CD8-positive, alpha-beta memory T cell (primary cell): ENCODE results near the gene SGCA. TPM values are rescaled to one million over a fixed set of nuclear protein-coding genes. Genes with fewer than 3 reads are reported as not detected.
A peak's percentile ranks its signal among the peaks of the same experiment; 100 is the strongest.

Experiments
- CTCF ChIA-PET: fragments of 350-600 bp; sonication (Branson Sonifier 250); formaldehyde crosslinking; loops from one replicate; lab custom pipeline; 2021; ENCODE audit warnings: antibody characterized with exemption; lab: Charles Lee
- POLR2A ChIA-PET: fragments of 350-600 bp; sonication (Branson Sonifier 250); formaldehyde crosslinking; loops from one replicate; lab custom pipeline; 2021; ENCODE audit warnings: antibody characterized with exemption; lab: Charles Lee
- DNase-seq, 5 donors: peaks; one replicate each; pipeline versions ENCODE4 v3.0.0 to v3.0.0-alpha.2; 2020 to 2022; ENCODE audit warnings: mixed read lengths in 1 of 5
- H3K27ac ChIP-seq: one replicate; pipeline ENCODE4 v1.7.0; 2013; ENCODE audit warnings: low read depth, mild to moderate bottlenecking, low read length, moderate library complexity
- H3K27me3 ChIP-seq: 2 replicates; pipeline ENCODE4 v1.7.0; 2013; ENCODE audit warnings: low read length, mild to moderate bottlenecking; ENCODE audit not compliant: insufficient read depth, poor library complexity, severe bottlenecking
- H3K36me3 ChIP-seq: 2 replicates; pipeline ENCODE4 v1.7.0; 2013; ENCODE audit warnings: mild to moderate bottlenecking, low read length, moderate library complexity; ENCODE audit not compliant: insufficient read depth
- H3K4me1 ChIP-seq: 2 replicates; pipeline ENCODE4 v1.7.0; 2013; ENCODE audit warnings: mild to moderate bottlenecking, low read length, moderate library complexity; ENCODE audit not compliant: insufficient read depth
- H3K4me3 ChIP-seq: 2 replicates; pipeline ENCODE4 v1.7.0; 2013; ENCODE audit warnings: mild to moderate bottlenecking, low read length
- H3K9me3 ChIP-seq: 2 replicates; pipeline ENCODE4 v1.7.0; 2013; ENCODE audit warnings: mild to moderate bottlenecking, low read length
- H3K27ac Mint-ChIP-seq, 8 donors: one replicate each; pipeline ENCODE4 v1.8.0; 2020 to 2021; ENCODE audit warnings: mixed read lengths in 8 of 8, mild to moderate bottlenecking in 6 of 8, inconsistent platforms in 3 of 8, moderate library complexity in 3 of 8
- H3K27me3 Mint-ChIP-seq, 2 donors: one replicate each; pipeline ENCODE4 v1.8.0; 2020 to 2021; ENCODE audit warnings: mixed read lengths in 2 of 2, mild to moderate bottlenecking in 1 of 2, moderate library complexity in 1 of 2
- H3K36me3 Mint-ChIP-seq, 3 donors: one replicate each; pipeline ENCODE4 v1.8.0; 2020 to 2021; ENCODE audit warnings: mixed read lengths in 3 of 3, inconsistent platforms in 1 of 3, mild to moderate bottlenecking in 1 of 3
- H3K4me1 Mint-ChIP-seq, 3 donors: one replicate each; pipeline ENCODE4 v1.8.0; 2020 to 2021; ENCODE audit warnings: mixed read lengths in 3 of 3, inconsistent platforms in 1 of 3, mild to moderate bottlenecking in 1 of 3
- H3K4me3 Mint-ChIP-seq, 7 donors: one replicate each; pipeline ENCODE4 v1.8.0; 2020 to 2021; ENCODE audit warnings: mixed read lengths in 7 of 7, mild to moderate bottlenecking in 6 of 7, moderate library complexity in 4 of 7, inconsistent platforms in 2 of 7
- H3K9me3 Mint-ChIP-seq, 5 donors: one replicate each; pipeline ENCODE4 v1.8.0; 2020 to 2022; ENCODE audit warnings: mixed read lengths in 5 of 5, mild to moderate bottlenecking in 3 of 5, moderate library complexity in 2 of 5, inconsistent platforms in 1 of 5
- polyA plus RNA-seq: library from polyadenylated mRNA; unstranded; fragments of 300-500 nt; fragmentation: Illumina TruSeq; gene quantifications from one replicate; pipeline ENCODE4 v1.2.3, GENCODE V29; 2021
- total RNA-seq, 2 experiments: library from RNA; stranded (reverse); gene quantifications; one replicate each; pipeline ENCODE4 v1.2.3, GENCODE V29; 2021

Gene SGCA
- total and polyA plus RNA-seq, 3 experiments from 2014 or later, result 0.31 TPM; not detected in 2

DNA sequence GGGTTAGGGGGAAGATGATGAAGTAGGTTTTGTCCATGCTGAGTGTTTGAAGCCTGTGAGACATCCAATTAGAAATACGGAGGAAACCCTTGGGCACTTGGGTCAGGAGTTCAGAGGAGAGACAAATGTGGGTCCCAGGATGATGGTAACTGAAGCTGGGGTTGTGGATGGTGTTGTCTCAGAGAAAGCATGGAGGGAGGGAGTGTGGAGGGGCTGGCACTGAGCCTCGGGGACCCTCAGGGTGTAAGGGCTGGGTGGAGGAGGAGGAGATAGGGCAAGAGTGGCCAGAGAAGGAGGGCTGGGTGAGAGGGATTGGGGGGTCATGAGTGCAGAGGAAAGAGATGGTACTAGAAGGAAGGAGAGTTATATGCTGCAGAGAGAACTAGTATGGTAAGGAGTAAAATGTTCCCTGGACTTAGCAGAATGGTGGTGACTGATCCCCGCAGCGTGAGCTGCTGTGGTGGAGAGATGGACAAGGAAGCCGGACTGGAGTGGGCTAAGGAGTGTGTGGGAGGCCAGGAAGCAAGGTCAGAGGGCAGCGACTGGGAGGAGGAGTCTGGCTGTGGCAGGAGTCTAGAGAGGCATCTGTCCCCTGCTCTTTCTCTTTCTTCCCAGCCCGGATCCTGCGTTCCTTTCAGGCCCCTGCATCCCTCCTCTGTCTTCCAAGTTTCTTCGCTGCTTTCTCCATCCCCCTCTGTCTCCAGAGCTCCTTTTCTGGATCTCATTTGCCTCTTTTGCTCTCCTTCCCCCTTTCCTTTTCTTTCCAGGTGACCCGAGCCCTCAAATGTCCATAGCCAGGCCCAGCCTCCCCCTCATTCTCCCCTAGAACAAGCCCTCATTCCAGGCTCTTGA is 39.5 kb downstream of the SGCA start:
- no peak overlapping the region for H3K4me3 Mint-ChIP-seq
- DNase-seq, result no peak
- Histone ChIP-seq H3K4me3 (no peak overlapping the region), H3K36me3 (no peaks in the 10 kb centered on the region), H3K9me3 (no peaks in the 10 kb centered on the region), H3K27me3 (peaks cover 21% of the 10 kb centered on the region), H3K4me1 (peaks cover 10% of the 10 kb centered on the region), H3K27ac (no peak overlapping the region)
- peaks cover 61 to 91% of the 10 kb centered on the region in 2 donors for H3K27me3 Mint-ChIP-seq
- H3K4me1 Mint-ChIP-seq, result peaks cover 9 to 16% (median 15%) of the 10 kb centered on the region in 3 donors
- H3K27ac Mint-ChIP-seq, result peak overlapping the region in 1 of 8 donors; percentile 12
- POLR2A ChIA-PET, result no interaction called here
- H3K9me3 Mint-ChIP-seq, result peaks cover 0 to 2% (median 0%) of the 10 kb centered on the region in 5 donors
- CTCF ChIA-PET, result interaction anchor here (1.1 to 1.4 kb wide), 2 partner anchors 67 to 91 kb away, joined by 3 to 4 read pairs; no protein-coding TSS in a partner anchor
- peaks cover 0 to 1% (median 0%) of the 10 kb centered on the region in 3 donors for H3K36me3 Mint-ChIP-seq

DNA sequence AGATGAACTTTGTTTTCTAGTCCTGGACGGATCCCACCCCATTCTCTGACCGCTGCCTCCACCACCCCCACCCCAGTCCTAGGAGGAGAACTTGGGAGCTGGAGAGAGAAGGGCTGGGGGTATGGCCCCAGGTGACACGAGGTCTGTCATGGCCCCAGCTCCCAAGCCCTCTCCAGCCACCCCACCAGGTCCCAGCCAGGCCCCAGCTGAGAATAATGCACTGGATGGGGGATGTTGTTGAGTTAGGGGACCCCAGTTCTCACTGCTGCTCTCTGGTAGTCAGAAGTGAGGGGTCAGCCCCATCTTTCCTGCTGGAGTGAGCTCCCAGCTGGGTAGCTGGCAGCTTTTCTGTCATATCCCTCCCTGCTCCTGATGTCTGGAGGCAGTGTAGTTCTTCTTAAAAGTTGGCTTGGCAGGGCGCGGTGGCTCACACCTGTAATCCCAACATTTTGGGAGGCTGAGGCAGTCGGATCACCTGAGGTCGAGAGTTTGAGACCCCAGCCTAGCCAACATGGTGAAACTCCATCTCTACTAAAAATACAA is 40.2 kb downstream of the SGCA start:
- Histone ChIP-seq H3K4me3 (no peak overlapping the region), H3K36me3 (no peaks in the 10 kb centered on the region), H3K9me3 (no peaks in the 10 kb centered on the region), H3K4me1 (peaks cover 3% of the 10 kb centered on the region), H3K27me3 (peaks cover 17% of the 10 kb centered on the region), H3K27ac (no peak overlapping the region)
- ChIA-PET POLR2A (no interaction called here), CTCF (no interaction called here)
- no peak overlapping the region for H3K4me3 Mint-ChIP-seq
- peaks cover 0 to 2% (median 0%) of the 10 kb centered on the region in 5 donors for H3K9me3 Mint-ChIP-seq
- H3K4me1 Mint-ChIP-seq, result peaks cover 4 to 9% (median 9%) of the 10 kb centered on the region in 3 donors
- peak overlapping the region in 1 of 8 donors; percentile 74 for H3K27ac Mint-ChIP-seq
- H3K27me3 Mint-ChIP-seq, result peaks cover 55 to 87% of the 10 kb centered on the region in 2 donors
- DNase-seq, result no peak
- peaks cover 0 to 1% (median 0%) of the 10 kb centered on the region in 3 donors for H3K36me3 Mint-ChIP-seq

DNA sequence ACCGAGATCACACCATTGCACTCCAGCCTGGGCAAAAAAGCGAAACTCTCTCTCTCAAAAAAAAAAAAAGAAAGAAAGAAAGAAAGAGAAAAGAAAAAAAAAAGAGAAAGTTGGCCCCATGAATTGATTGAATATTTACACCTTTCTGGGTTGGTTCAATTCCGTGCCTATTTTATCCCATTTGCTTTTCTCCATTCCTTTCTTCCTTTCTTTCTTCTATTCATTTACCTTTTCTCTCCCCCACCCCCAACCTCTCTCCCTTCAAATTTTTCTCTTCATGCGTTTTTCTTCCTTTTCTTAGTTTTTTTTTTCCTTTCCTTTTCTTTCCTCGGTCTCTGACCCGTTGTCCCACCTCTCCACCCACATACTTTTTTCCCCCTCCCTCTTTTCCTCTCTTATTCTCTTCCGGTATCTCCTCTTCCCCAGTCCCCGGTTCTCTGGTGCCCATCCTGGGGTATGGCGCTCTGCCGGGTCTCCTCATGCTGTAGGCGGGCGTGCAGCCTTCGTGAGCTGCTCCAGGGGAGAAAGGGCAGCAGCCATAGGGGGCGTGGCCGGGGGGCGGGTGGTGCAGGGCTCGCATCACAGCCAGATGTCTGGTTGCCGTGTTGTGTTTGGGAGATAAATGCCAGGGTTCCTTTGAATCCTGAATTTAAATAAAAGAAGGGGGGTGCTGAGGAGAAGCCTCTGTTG is 40.9 kb downstream of the SGCA start:
- POLR2A ChIA-PET, result no interaction called here

DNA sequence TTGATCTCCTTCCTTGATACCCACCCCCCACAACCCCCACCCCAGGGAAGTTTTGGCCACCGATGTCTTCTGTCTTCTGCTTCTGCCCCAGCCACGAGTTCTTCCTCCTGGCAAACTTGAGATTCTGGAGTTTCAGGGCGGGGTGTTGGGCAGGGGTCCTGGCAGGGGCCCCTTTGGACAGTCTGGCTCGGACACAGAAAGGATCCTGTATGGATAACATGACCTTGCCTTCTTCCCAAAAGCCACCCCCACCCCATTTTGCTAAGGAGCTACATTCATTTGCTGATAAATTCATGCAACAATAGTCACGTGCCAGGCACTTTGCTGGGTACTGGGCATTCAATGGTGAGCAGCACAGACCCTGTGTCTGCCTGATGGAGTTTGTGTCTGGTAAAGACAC is 41.5 kb downstream of the SGCA start:
- Histone ChIP-seq H3K9me3 (no peaks in the 10 kb centered on the region), H3K27me3 (peaks cover 12% of the 10 kb centered on the region), H3K27ac (no peak overlapping the region), H3K4me3 (no peak overlapping the region), H3K36me3 (no peaks in the 10 kb centered on the region), H3K4me1 (no peaks in the 10 kb centered on the region)
- H3K4me3 Mint-ChIP-seq, result no peak overlapping the region
- peaks cover 0 to 6% (median 5%) of the 10 kb centered on the region in 3 donors for H3K4me1 Mint-ChIP-seq
- DNase-seq, result no peak
- H3K9me3 Mint-ChIP-seq, result peaks cover 0 to 2% (median 0%) of the 10 kb centered on the region in 5 donors
- POLR2A ChIA-PET, result no interaction called here
- peak overlapping the region in 1 of 8 donors; percentile 14 for H3K27ac Mint-ChIP-seq
- peaks cover 0 to 1% (median 0%) of the 10 kb centered on the region in 3 donors for H3K36me3 Mint-ChIP-seq
- CTCF ChIA-PET, result no interaction called here
- H3K27me3 Mint-ChIP-seq, result peaks cover 48 to 88% of the 10 kb centered on the region in 2 donors

More for the DNA sequence above, 40.9 kb downstream of the SGCA start:
- Mint-ChIP-seq H3K27me3 (peaks cover 52 to 89% of the 10 kb centered on the region in 2 donors), H3K27ac (peak overlapping the region in 1 of 8 donors; percentile 74), H3K9me3 (peaks cover 0 to 2% (median 0%) of the 10 kb centered on the region in 5 donors), H3K4me3 (no peak overlapping the region), H3K4me1 (peaks cover 0 to 5% (median 5%) of the 10 kb centered on the region in 3 donors), H3K36me3 (peaks cover 0 to 1% (median 0%) of the 10 kb centered on the region in 3 donors)
- Histone ChIP-seq H3K27ac (no peak overlapping the region), H3K4me1 (no peaks in the 10 kb centered on the region), H3K27me3 (peaks cover 11% of the 10 kb centered on the region), H3K36me3 (no peaks in the 10 kb centered on the region), H3K4me3 (no peak overlapping the region), H3K9me3 (no peaks in the 10 kb centered on the region)
- CTCF ChIA-PET, result no interaction called here
- no peak for DNase-seq

DNA sequence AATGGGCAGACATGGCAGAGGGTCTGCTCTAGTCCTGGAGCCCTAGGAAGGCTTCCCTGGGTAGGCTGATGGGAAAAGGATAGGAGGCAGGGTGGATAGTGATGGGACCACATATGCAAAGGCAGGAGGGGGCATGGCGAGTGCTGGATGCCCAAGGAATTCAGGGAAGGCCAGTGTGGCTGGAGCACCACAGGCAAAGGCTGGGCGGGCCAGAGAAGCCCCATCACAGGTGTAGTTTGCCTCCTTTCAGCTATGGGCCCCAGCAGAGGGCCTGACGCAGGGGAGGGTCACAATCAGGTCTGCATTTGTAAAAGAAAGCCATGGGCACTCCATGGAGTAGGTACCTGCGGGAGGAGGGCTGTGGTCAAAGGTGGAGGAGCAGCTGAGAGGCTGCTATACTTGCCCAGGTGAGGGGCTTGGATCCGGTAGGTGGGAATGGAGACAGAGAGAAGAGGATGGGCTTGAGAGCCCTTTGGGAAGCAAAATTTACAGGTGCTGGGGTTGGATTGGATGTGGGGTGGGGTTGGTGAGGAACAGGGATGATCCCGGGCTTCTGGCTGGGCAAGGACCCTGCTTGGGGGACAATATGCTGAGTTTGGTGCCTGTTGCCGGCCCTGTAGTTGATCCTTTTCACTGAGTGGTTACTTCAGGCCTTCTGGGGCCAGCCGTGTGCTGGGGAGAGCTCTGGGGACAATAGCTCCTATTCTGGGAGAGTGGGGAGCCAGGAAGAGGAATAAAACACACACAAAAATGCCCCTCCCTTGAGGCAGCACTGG is 42.2 kb downstream of the SGCA start:
- Mint-ChIP-seq H3K9me3 (peaks cover 0 to 2% (median 0%) of the 10 kb centered on the region in 5 donors), H3K27ac (peak overlapping the region in 1 of 8 donors; percentile 69), H3K4me3 (no peak overlapping the region), H3K4me1 (peaks cover 3 to 13% (median 11%) of the 10 kb centered on the region in 3 donors), H3K27me3 (peaks cover 41 to 85% of the 10 kb centered on the region in 2 donors), H3K36me3 (peaks cover 0 to 1% (median 0%) of the 10 kb centered on the region in 3 donors)
- no peak overlapping the region for H3K27ac ChIP-seq
- H3K4me1 ChIP-seq, result peaks cover under 1% of the 10 kb centered on the region
- no peak for DNase-seq
- no peaks in the 10 kb centered on the region for H3K36me3 ChIP-seq
- no peak overlapping the region for H3K4me3 ChIP-seq
- CTCF ChIA-PET, result no interaction called here
- no peaks in the 10 kb centered on the region for H3K9me3 ChIP-seq
- POLR2A ChIA-PET, result no interaction called here
- peaks cover 5% of the 10 kb centered on the region for H3K27me3 ChIP-seq

DNA sequence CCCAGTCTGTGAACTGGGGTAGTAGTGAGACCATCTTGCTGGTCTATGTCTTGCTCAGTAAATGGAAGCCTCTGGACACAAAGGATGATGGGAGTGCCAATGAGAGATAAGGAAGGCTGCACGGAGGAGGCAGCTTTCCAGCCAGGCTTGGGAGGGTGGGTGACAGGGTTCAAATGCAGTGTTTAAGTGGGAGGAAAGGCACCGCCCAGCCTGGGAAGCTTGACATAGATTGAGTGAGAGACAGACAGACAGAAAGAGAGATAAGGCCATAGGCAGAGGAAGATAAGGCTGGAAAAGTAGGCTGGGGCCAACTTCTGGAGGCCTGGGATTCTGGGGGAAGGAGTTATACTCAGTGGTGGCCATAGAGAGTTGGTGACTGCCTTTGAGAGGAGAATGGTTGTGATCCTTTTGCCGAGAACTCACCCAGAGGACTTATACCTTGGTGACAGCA is 42.8 kb downstream of the SGCA start:
- H3K9me3 ChIP-seq, result no peaks in the 10 kb centered on the region
- Mint-ChIP-seq H3K4me3 (peak overlapping the region in 1 of 7 donors; percentile 8), H3K27me3 (peaks cover 39 to 81% of the 10 kb centered on the region in 2 donors), H3K36me3 (peaks cover 0 to 1% (median 0%) of the 10 kb centered on the region in 3 donors), H3K4me1 (peaks cover 6 to 17% (median 15%) of the 10 kb centered on the region in 3 donors), H3K9me3 (peaks cover 0 to 2% (median 0%) of the 10 kb centered on the region in 5 donors), H3K27ac (no peak overlapping the region)
- ChIA-PET CTCF (interaction anchor here (1.4 kb wide), 1 partner anchor 8 kb away, joined by 6 read pairs; no protein-coding TSS in a partner anchor), POLR2A (no interaction called here)
- no peak overlapping the region for H3K4me3 ChIP-seq
- peaks cover 7% of the 10 kb centered on the region for H3K4me1 ChIP-seq
- no peak for DNase-seq
- H3K27ac ChIP-seq, result peak overlapping the region; percentile 35
- H3K27me3 ChIP-seq, result peaks cover 4% of the 10 kb centered on the region
- no peaks in the 10 kb centered on the region for H3K36me3 ChIP-seq

DNA sequence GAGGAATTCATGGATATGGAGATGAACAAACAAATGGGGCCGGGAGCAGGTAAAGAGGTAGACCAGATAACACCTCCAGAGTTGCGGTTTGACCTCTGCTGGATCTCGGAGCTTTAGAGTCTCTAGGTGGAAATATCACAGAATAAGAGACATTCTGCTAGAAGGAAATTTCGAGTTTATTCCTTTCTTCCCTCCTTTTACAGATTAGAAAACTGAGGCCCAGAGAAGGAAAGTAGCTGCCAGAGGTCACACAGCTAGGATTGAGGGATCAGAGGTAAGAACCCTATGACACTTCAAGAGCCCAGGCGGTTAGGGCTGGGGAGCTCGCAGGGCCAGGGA is 43.3 kb downstream of the SGCA start:
- peaks cover 0 to 1% (median 0%) of the 10 kb centered on the region in 3 donors for H3K36me3 Mint-ChIP-seq
- peak overlapping the region; percentile 35 for H3K27ac ChIP-seq
- no peak for DNase-seq
- CTCF ChIA-PET, result interaction anchor here (1.4 kb wide), 1 partner anchor 9 kb away, joined by 6 read pairs; no protein-coding TSS in a partner anchor
- no peaks in the 10 kb centered on the region for H3K9me3 ChIP-seq
- POLR2A ChIA-PET, result no interaction called here
- H3K4me1 ChIP-seq, result peaks cover 8% of the 10 kb centered on the region
- H3K27me3 ChIP-seq, result peaks cover 4% of the 10 kb centered on the region
- H3K4me1 Mint-ChIP-seq, result peaks cover 6 to 17% (median 15%) of the 10 kb centered on the region in 3 donors
- peaks cover 35 to 76% of the 10 kb centered on the region in 2 donors for H3K27me3 Mint-ChIP-seq
- peaks cover 0 to 2% (median 0%) of the 10 kb centered on the region in 5 donors for H3K9me3 Mint-ChIP-seq
- no peak overlapping the region for H3K4me3 ChIP-seq
- peak overlapping the region in 1 of 7 donors; percentile 8 for H3K4me3 Mint-ChIP-seq
- peak overlapping the region in 1 of 8 donors; percentile 19 for H3K27ac Mint-ChIP-seq
- H3K36me3 ChIP-seq, result no peaks in the 10 kb centered on the region
